AG20443 (cell line): ENCODE measurements around the gene POLRMT.

ENCODE experiments used
- DNase-seq: peaks from one replicate; pipeline ENCODE4 v3.0.0; 2012; ENCODE audit warnings: low spot score, mixed read lengths

The POLRMT gene

GRCh38 chr19:577439-578392, 55.6 kb downstream of the POLRMT start:
- no peak for DNase-seq

GRCh38 chr19:576768-577438, 56.4 kb downstream of the POLRMT start:
- DNase-seq: no peak

- DNase-seq: no peak
These were observed 57.5 kb downstream of the POLRMT start for GRCh38 chr19:575527-576506.

GRCh38 chr19:574658-575526, 58.4 kb downstream of the POLRMT start:
- no peak for DNase-seq

- no peak for DNase-seq
These were observed 59.9 kb downstream of the POLRMT start for GRCh38 chr19:573519-573825.

GRCh38 chr19:572743-573518, 60.4 kb downstream of the POLRMT start:
- DNase-seq: peak; percentile 78

- DNase-seq: peak; percentile 100
These were observed 61.1 kb downstream of the POLRMT start, which contains the start of gene BSG for GRCh38 chr19:572140-572742. Gene BSG, plus strand, starts transcription at chr19:572596. Its CDS starts 39 bp downstream, at chr19:572635.

- DNase-seq: no peak
These were observed 61.8 kb downstream of the POLRMT start for GRCh38 chr19:571566-571974.

- DNase-seq: no peak
These were observed 62.3 kb downstream of the POLRMT start for GRCh38 chr19:570937-571565.

- DNase-seq: no peak
These were observed 63.1 kb downstream of the POLRMT start for GRCh38 chr19:570251-570686.

GRCh38 chr19:567296-567900, 65.9 kb downstream of the POLRMT start:
- no peak for DNase-seq
